DOHH2 (cell line): ENCODE results near the gene ESF1.

Source experiments
- H3F3A ChIP-seq: fragments of 200-600 bp; sonication (generic), shearing (Covaris generic); 2 replicates; pipeline ENCODE4 v1.6.0; 2016; ENCODE audit warnings: antibody characterized with exemption, mild to moderate bottlenecking; ENCODE audit not compliant: control insufficient read depth, insufficient read depth
- H3K27ac ChIP-seq: fragments of 200-600 bp; sonication (generic); 2 replicates; pipeline ENCODE4 v1.5.1; 2014; ENCODE audit warnings: low read depth, mild to moderate bottlenecking, low read length, moderate library complexity
- H3K27me3 ChIP-seq: fragments of 200-600 bp; sonication (generic); 2 replicates; pipeline ENCODE4 v1.6.1; 2014; ENCODE audit warnings: mild to moderate bottlenecking, low read length, mixed read lengths; ENCODE audit not compliant: control insufficient read depth
- H3K36me3 ChIP-seq: fragments of 200-600 bp; sonication (generic); 2 replicates; pipeline ENCODE4 v1.6.1; 2014; ENCODE audit warnings: mild to moderate bottlenecking, low read length, moderate library complexity, mixed read lengths; ENCODE audit not compliant: control insufficient read depth
- H3K4me1 ChIP-seq: fragments of 200-600 bp; sonication (generic); 2 replicates; pipeline ENCODE4 v1.6.1; 2014; ENCODE audit warnings: mild to moderate bottlenecking, low read length, mixed read lengths; ENCODE audit not compliant: control insufficient read depth
- H3K4me2 ChIP-seq: fragments of 200-600 bp; sonication (generic); 2 replicates; pipeline ENCODE4 v1.6.0; 2014; ENCODE audit warnings: mild to moderate bottlenecking, low read length, moderate library complexity
- H3K4me3 ChIP-seq: fragments of 200-600 bp; sonication (generic); 2 replicates; pipeline ENCODE4 v1.5.1; 2014; ENCODE audit warnings: mild to moderate bottlenecking, low read length, mixed read lengths
- H3K79me2 ChIP-seq: fragments of 200-600 bp; sonication (generic); 2 replicates; pipeline ENCODE4 v1.6.1; 2014; ENCODE audit warnings: mild to moderate bottlenecking, low read length, mixed read lengths; ENCODE audit not compliant: control insufficient read depth
- H3K9me2 ChIP-seq: fragments of 200-600 bp; sonication (generic); replicated peaks from 2 replicates; pipeline ENCODE4 v1.6.1; 2014; ENCODE audit warnings: mild to moderate bottlenecking, low read length, mixed read lengths; ENCODE audit not compliant: control insufficient read depth
- H3K9me3 ChIP-seq: fragments of 200-600 bp; sonication (generic); 2 replicates; pipeline ENCODE4 v1.6.1; 2014; ENCODE audit warnings: antibody characterized with exemption, low read length, mixed read lengths; ENCODE audit not compliant: control insufficient read depth, insufficient read depth
- H4K20me1 ChIP-seq: fragments of 200-600 bp; sonication (generic); 2 replicates; pipeline ENCODE4 v1.6.0; 2014; ENCODE audit warnings: low read depth, mild to moderate bottlenecking, antibody characterized with exemption, low read length, moderate library complexity; ENCODE audit not compliant: control insufficient read depth, insufficient read depth
- CTCF ChIP-seq: fragments of 200-600 bp; sonication (generic); IDR thresholded peaks from one replicate; pipeline ENCODE4 v1.5.1; 2014; ENCODE audit warnings: antibody characterized with exemption, mild to moderate bottlenecking, low read depth, low read length; ENCODE audit not compliant: poor library complexity, severe bottlenecking
- EZH2phosphoT487 ChIP-seq: fragments of 200-600 bp; sonication (generic); IDR thresholded peaks from 2 replicates; pipeline ENCODE4 v1.6.1; 2017; ENCODE audit warnings: borderline replicate concordance, mild to moderate bottlenecking, antibody characterized with exemption, low read length, moderate library complexity, mixed read lengths

Gene ESF1

GRCh38 chr20:13700761-13701160 lies 84.0 kb downstream of the ESF1 start:
- H3K4me3 ChIP-seq: no peak overlapping the region
- H4K20me1 ChIP-seq: no peaks in the 10 kb centered on the region
- no peaks in the 10 kb centered on the region for H3K9me2 ChIP-seq

DNA sequence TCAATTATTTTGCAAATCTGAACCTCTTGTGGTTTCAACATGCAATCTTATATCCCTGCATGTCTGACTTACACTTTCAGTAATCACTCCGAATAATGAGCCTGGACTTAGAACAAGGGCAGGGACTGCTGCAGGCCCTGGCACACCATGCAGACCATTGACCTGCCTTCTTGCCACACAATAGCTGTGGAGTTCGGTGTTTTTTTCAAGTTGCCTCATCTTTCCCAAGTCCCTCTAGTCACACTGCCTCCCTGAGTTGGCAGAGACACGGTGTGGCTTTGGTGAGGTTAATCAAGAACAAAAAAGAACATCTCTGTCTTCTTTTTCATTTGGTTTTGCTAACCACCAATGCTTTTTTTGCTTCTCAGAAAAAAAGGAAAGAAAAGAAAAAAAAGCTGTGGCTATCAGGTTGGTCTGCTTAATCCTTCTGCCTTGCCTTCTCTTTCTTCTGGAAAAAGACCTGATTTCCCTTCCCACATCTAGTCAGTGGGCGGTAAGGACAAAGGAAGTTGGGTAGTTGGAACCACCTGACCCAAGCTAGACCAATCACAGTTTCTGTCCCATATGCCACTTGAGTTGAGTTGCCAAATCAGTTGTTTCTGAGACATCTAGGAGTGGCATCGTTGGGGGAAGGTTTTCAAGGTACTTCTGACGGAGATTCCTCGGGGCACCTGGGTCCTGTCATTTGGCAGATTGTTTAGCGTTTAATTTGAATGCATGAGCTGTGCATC lies 90.1 kb downstream of the ESF1 start:
- H3K9me3 ChIP-seq: peaks cover 3% of the 10 kb centered on the region; the same call in 1 of the 2 replicates

More at GRCh38 chr20:13700761-13701160, 84.0 kb downstream of the ESF1 start:
- Histone ChIP-seq H3F3A (no peaks in the 10 kb centered on the region), H3K79me2 (no peaks in the 10 kb centered on the region), H3K9me3 (no peaks in the 10 kb centered on the region), H3K4me2 (no peak overlapping the region), H3K36me3 (no peaks in the 10 kb centered on the region), H3K27me3 (0 out of 2 replicates have a peak, but pooled peaks cover 3% of the 10 kb centered on the region), H3K27ac (no peak overlapping the region), H3K4me1 (no peaks in the 10 kb centered on the region)
- no peak for TF ChIP-seq EZH2phosphoT487

DNA sequence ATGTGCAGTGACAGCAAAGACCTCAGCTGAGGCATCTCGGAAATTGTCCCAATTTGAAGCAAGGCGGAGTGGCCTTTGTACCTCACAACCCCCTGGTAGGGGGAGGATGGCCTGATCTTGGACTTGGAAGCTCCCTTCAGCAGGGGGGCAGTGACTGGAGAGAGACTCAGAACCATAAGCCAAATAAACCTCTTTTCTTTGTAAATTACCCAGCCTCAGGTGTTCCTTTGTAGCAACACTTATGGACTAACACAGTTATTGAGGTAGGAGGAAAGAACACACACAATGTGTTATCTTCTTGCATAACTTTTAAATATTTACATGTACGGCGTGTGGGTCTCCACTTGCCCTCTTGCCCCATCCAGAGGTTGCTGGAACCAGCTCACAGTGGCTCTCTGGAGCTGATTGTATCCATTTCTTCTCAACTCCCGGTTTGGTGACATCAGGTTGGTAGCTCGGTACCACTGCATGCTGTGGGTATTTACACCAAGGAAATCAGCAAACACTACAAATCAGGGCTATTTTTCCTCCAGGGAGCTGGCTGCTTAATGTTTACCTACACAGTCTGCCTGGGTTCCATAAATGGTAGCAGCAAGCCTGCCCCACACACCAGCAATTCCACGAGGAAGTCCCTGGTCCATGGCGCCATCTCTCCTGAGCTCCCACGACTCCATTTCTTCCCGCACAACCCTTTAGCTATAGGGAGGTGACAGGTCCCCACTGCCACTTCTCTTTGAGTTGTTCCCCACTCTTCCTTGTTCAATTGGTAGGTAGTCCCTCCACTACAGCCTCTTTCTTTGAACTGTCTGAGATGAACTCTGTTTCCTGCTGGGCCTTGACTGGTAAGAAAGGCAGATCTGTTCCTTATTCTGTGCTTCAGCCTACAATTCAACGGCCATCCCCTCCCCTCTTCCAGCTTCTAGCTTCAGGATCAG lies 91.7 kb downstream of the ESF1 start:
- H3K4me2 ChIP-seq: no peak overlapping the region
- H4K20me1 ChIP-seq: no peaks in the 10 kb centered on the region
- no peaks in the 10 kb centered on the region for H3K79me2 ChIP-seq
- peaks cover 3% of the 10 kb centered on the region; the same call in 1 of the 2 replicates for H3K9me3 ChIP-seq
- H3K27me3 ChIP-seq: 0 out of 2 replicates have a peak, but pooled peaks cover 3% of the 10 kb centered on the region
- no peaks in the 10 kb centered on the region for H3K4me1 ChIP-seq
- TF ChIP-seq EZH2phosphoT487: no peak
- TF ChIP-seq CTCF: no peak
- H3K27ac ChIP-seq: no peak overlapping the region
- no peaks in the 10 kb centered on the region for H3K9me2 ChIP-seq
- no peaks in the 10 kb centered on the region for H3F3A ChIP-seq
- no peaks in the 10 kb centered on the region for H3K36me3 ChIP-seq
- H3K4me3 ChIP-seq: no peak overlapping the region

More for the DNA sequence above, 90.1 kb downstream of the ESF1 start:
- Histone ChIP-seq H3K79me2 (no peaks in the 10 kb centered on the region), H3K9me2 (no peaks in the 10 kb centered on the region), H3K4me2 (no peak overlapping the region), H3K27me3 (0 out of 2 replicates have a peak, but pooled peaks cover 3% of the 10 kb centered on the region), H3K4me3 (no peak overlapping the region), H3K36me3 (no peaks in the 10 kb centered on the region), H3K27ac (no peak overlapping the region), H3K4me1 (no peaks in the 10 kb centered on the region), H3F3A (no peaks in the 10 kb centered on the region), H4K20me1 (no peaks in the 10 kb centered on the region)
- TF ChIP-seq EZH2phosphoT487 (no peak), CTCF (no peak)
